Measurements from ENCODE around the gene GUK1.

DNA sequence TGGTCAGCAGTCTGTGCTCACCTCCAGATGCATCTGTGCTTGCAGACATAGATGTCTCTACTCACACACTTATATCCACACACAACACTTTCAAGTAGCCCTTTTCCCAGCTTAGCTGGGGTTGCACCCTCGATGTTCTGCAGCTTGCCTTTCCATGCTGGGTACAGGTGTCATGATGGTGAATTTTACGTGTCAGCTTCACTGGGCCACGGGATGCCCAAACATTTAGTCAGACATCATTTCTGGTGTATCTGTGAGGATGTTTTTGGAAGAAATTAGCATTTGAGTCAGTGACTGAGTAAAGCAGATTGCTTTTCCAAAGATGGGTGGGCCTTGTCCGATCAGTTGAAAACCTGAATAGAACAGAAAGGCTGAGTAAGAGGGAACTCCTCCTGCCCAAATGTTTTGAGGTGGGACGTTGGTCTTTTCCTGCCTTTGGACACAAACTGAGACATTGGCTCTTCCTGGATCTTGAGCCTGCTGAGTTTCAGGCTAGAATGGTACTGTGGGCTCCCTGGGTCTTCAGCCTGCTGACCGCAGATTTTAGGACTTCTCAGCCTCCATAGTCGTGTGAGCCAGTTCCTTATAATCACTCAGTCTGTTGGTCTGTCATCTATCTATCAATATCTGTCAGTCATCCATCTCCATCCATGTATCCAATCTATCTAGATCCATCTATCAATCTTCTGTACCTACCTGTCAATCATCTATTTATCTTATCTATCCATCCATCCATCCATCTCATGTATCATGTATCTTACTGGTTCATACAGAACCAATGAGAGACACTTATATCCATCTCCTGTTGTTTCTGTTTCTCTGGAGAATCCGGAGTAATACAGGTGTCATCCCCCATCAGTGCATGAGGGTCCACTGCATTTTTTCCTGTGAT is 55.1 kb downstream of the GUK1 start:
- TF ChIP-seq POLR2A (IDR thresholded peaks at IDR 0.05; ENCODE audit: extremely low read depth, insufficient read length) (no peak), CTCF (IDR thresholded peaks at IDR 0.05; ENCODE audit: low read depth, low read length) (no peak)
